SK-N-SH treated with all-trans-retinoic acid at 6 μM for 48 hours (cell line): ENCODE results near the gene KLK8.

Experiments used
- ARNTL ChIP-seq: fragments of 450-650 bp; formaldehyde crosslinking; IDR thresholded peaks from 2 replicates; pipeline ENCODE4 v1.5.0; 2020; ENCODE audit warnings: low read depth, mild to moderate bottlenecking, moderate library complexity, borderline replicate concordance
- CSRNP3 ChIP-seq: fragments of 250-450 bp; sonication (Bioruptor Pico); IDR thresholded peaks from 2 replicates; pipeline ENCODE4 v1.5.1; 2021; ENCODE audit warnings: mild to moderate bottlenecking, moderate library complexity
- ISL1 ChIP-seq: fragments of 250-450 bp; sonication (Bioruptor Pico); IDR thresholded peaks from 2 replicates; pipeline ENCODE4 v2.1.2; 2022; ENCODE audit warnings: mild to moderate bottlenecking, moderate library complexity
- PATZ1 ChIP-seq: fragments of 250-450 bp; sonication (Bioruptor Pico); IDR thresholded peaks from 2 replicates; pipeline ENCODE4 v1.8.0; 2020; ENCODE audit warnings: mild to moderate bottlenecking, moderate library complexity, borderline replicate concordance
- PPARA ChIP-seq: fragments of 250-450 bp; sonication (Bioruptor Pico); IDR thresholded peaks from 2 replicates; pipeline ENCODE4 v1.5.0; 2020; ENCODE audit warnings: mild to moderate bottlenecking, borderline replicate concordance
- ZFP3 ChIP-seq: fragments of 250-450 bp; sonication (Bioruptor Pico); IDR thresholded peaks from 2 replicates; pipeline ENCODE4 v1.5.0; 2020; ENCODE audit warnings: mild to moderate bottlenecking, moderate library complexity
- ZFP30 ChIP-seq: fragments of 450-650 bp; formaldehyde crosslinking; IDR thresholded peaks from 2 replicates; pipeline ENCODE4 v1.5.0; 2022; ENCODE audit warnings: mild to moderate bottlenecking, moderate library complexity
- ZNF8 ChIP-seq: fragments of 450-650 bp; formaldehyde crosslinking; IDR thresholded peaks from 2 replicates; pipeline ENCODE4 v1.5.0; 2020; ENCODE audit warnings: mild to moderate bottlenecking, moderate library complexity

GRCh38 chr19:50969413-50969760 lies 32.0 kb downstream of the KLK8 start, which contains the start of gene KLK6:
- TF ChIP-seq CSRNP3 (no peak), ARNTL (CRISPR knock-in tag) (no peak), ZFP30 (no peak), ZNF8 (CRISPR knock-in tag) (no peak), PPARA (no peak), PATZ1 (no peak), ZFP3 (CRISPR knock-in tag) (no peak), ISL1 (CRISPR knock-in tag) (no peak)
